NCI-H526 treated with DMSO at 0.1 percent for 48 hours (cell line): ENCODE data around the gene OPA1.

Experiments used
- DNase-seq: peaks from one replicate; lab custom pipeline; 2025; lab: John Stamatoyannopoulos, UW

OPA1 gene

GRCh38 chr3:193592841-193593667, at the start of gene OPA1:
TSS of gene OPA1 (plus strand) at chr3:193593208. CDS start at chr3:193593378, 170 bp downstream.
- peak; percentile 98 for DNase-seq

- DNase-seq = no peak
Measured at GRCh38 chr3:193544289-193544688, 48.7 kb upstream of the OPA1 start.

DNA sequence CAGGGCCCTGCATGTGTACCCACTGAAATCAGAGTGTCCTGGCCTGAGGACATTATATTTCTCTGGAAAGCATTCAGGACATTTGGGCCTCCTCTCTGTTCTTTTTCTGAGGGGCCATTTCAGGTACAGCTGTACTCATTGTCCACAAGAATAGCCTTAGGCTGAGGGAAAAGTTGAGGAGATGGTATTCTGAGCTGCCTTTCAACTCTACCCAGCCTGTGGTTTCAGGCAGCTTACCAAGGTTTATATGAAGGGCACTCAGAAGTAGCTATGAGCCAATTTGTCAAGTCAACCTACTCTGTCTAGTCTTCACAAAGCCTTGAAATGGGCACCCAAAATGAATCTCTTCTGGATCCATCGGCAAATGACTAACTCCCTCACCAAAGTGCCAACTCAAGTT, 47.7 kb upstream of the OPA1 start:
- DNase-seq = no peak

GRCh38 chr3:193546129-193546528, 46.9 kb upstream of the OPA1 start:
- DNase-seq = no peak

DNA sequence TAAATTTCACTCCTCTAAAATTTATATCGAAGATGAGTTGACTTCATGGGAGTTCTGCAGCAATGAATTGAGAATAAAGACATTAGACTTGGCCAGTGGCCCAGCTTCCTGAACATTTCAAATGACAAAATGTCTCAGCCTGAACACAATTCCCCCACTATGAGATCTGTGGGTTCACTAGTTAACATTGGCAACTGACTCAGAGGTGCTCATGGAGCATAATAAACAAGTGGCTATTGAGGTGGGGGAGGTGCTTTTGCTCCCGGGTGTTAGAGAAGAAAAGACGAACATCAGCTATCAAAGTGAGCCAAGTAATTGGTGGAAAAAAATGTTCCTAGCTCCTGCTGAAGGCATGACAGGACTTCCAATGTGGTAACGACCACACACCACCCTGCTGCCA, 44.6 kb upstream of the OPA1 start:
- DNase-seq = no peak

- DNase-seq = no peak
Measured at GRCh38 chr3:193552923-193553322, 40.1 kb upstream of the OPA1 start.

DNA sequence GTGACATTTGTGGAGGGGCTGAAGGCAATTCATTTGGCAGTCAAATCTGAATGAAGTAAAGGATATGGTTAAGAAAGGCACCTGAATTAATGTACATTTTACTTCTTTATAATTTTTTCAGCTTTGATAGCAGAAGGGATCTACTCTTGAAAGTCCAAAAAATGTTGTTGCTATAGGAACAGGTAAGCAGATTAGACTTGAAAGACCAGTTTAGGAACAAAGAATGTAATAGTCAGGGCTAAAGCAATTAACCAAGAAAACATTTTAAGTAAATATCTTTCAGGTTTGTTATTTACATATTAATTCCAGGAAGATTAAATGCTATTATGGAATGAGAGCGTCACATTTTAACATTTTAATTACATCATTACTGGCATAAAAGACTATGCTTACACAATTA, 39.4 kb upstream of the OPA1 start:
- no peak for DNase-seq

DNA sequence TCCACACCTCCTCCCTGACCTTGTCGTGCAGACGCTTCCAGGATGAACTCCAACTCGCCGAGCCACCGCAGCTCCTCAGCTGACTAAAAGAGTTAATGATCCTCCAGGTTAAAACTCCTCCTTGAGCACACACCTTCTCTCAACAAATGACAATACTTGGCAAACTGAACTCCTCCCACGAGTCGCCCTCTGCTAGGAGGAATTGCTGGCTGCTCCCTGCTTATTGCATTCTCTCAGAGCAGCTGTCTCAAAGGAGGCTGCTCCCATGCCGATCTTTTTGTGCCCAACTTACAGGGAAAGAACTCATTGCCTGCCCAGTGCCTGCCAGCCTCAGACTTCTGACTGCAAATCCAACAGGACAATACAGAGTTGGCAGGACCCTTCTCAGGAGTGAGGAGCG, 38.2 kb upstream of the OPA1 start, which contains the start of gene ATP13A4:
Gene ATP13A4 (minus strand): TSS at position 85 of the 400 bp plus-strand sequence. CDS start 96 bp downstream, outside the sequence.
- DNase-seq = no peak

DNA sequence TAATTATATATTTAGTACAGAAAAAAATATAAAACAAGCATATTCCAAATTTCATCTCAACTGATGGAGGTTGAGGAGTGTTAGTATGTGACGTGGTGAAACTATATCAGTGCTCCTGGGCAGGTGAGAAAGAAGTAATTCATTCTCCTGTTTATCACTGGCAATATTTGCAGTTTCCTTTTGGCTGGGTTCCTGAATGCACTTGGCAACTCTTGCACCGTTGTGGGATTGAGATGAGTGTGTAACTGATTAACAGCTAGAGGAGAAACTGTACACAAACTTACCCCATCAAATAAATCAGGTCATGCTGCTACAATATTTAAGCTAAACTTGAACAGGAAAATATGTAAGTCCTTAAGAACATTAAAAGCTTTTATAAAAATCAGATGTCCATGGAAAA, 36.2 kb upstream of the OPA1 start:
- DNase-seq = no peak

GRCh38 chr3:193559100-193559499, 33.9 kb upstream of the OPA1 start:
- DNase-seq = no peak

DNA sequence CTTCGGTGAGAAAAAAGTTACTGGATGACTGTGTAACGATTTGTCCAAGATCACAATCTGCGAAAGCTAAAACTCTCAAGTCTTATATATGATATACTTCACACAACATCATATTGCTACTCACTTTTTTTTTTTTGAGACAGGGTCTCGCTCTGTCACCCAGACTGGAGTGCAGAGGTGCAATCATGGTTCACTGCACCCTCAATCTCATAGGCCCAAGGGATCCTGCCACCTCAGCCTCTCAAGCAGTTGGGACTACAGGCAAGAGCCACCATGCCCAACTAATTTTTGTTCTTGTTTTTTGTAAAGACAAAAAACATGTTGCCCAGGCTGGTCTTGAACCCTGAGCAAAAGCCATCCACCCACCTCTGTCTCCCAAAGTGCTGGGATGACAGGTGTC, 32.9 kb upstream of the OPA1 start:
- no peak for DNase-seq

GRCh38 chr3:193560870-193561269, 32.1 kb upstream of the OPA1 start:
- no peak for DNase-seq

DNA sequence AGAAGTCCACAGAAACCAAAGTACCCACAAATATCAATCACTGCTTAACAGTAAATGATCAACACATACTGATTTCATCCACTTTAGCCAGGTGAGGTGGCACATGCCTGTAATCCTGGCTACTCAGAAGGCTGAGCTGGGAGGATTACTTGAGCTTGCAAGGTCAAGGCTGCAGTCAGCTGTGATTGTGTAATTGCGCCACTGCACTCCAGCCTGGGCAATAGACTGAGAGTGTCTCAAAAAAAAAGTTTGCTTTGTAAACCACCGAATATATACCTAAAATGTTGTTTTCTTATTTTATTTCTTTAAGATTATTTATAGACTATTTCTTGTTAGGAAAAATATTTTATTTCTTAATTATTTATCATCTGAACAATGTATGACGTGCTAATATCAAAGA, 29.6 kb upstream of the OPA1 start:
- DNase-seq = no peak

- DNase-seq = no peak
Measured at GRCh38 chr3:193564012-193564411, 29.0 kb upstream of the OPA1 start.

GRCh38 chr3:193569119-193569518, 23.9 kb upstream of the OPA1 start:
- no peak for DNase-seq

DNA sequence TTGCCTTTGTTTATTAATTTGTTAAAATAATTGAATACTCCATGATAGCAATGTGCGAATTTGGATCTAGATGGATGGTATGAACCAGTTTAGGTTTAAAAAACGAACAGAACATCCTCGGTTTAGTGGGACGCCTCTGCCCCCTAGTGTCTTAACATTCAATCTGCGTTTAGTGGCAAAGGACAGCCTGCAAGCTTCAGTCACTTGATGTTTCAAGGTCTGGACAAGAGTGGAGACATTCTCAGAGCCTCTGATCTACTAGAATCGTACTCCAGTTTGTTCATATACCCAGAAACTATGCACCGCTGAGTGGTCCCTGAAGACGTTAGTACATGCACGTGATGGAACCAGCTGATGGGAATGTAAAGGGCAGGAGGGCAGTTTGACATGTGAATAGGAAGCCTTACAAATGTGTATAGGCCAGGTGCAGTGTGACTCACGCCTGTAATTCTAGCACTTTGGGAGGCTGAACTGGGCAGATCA, 20.5 kb upstream of the OPA1 start:
- DNase-seq = peak; percentile 70

GRCh38 chr3:193573403-193574191, 19.4 kb upstream of the OPA1 start:
- DNase-seq = no peak

GRCh38 chr3:193574488-193575070, 18.4 kb upstream of the OPA1 start:
- DNase-seq = no peak

GRCh38 chr3:193585530-193585929, 7.5 kb upstream of the OPA1 start:
- DNase-seq = no peak

- no peak for DNase-seq
Measured at GRCh38 chr3:193586526-193586925, 6.5 kb upstream of the OPA1 start.

GRCh38 chr3:193589129-193589528, 3.9 kb upstream of the OPA1 start:
- DNase-seq = no peak

GRCh38 chr3:193589616-193590015, 3.4 kb upstream of the OPA1 start:
- no peak for DNase-seq
